Retinal pigment epithelial cell (primary cell): Measurements from ENCODE around the gene OLFML2A.
"Not testable (repeated sequence)": the region's sequence is repeated elsewhere in the genome, so short reads cannot be mapped to it uniquely, and the experiment has no call there.

Experiments used
- DNase-seq: peaks from one replicate; pipeline ENCODE4 v3.0.0-alpha.2; 2010; ENCODE audit warnings: low read depth
- H3K4me3 ChIP-seq: 2 replicates; pipeline ENCODE4 v1.5.1; 2011; ENCODE audit warnings: mild to moderate bottlenecking, low read length, control low read depth, moderate library complexity
- CTCF ChIP-seq: conservative IDR thresholded peaks from 2 replicates; pipeline ENCODE4 v1.5.1; 2011; ENCODE audit warnings: low read depth, low read length, control low read depth, inconsistent platforms

OLFML2A gene

DNA sequence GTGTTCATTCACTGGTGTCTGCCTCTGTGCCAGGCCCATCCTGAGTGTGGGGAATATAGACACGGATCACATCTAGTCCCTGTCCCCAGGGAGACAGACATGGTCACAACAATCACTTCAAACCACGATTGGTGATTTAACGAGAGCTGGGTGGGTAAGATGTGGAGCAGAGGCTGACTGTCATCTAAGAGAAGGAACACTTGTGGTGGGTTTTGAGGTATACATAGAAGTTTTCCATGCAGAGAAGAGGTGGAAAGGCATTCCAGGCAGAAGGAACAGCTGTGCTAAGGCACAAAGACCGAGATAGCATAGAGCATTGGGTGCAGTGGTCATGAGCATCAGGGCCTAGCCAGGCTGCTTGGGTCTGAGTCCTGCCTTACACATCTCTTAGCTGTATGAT lies 53.7 kb downstream of the OLFML2A start:
- no peak for TF ChIP-seq CTCF
- H3K4me3 ChIP-seq = no peak overlapping the region
- DNase-seq = no peak

DNA sequence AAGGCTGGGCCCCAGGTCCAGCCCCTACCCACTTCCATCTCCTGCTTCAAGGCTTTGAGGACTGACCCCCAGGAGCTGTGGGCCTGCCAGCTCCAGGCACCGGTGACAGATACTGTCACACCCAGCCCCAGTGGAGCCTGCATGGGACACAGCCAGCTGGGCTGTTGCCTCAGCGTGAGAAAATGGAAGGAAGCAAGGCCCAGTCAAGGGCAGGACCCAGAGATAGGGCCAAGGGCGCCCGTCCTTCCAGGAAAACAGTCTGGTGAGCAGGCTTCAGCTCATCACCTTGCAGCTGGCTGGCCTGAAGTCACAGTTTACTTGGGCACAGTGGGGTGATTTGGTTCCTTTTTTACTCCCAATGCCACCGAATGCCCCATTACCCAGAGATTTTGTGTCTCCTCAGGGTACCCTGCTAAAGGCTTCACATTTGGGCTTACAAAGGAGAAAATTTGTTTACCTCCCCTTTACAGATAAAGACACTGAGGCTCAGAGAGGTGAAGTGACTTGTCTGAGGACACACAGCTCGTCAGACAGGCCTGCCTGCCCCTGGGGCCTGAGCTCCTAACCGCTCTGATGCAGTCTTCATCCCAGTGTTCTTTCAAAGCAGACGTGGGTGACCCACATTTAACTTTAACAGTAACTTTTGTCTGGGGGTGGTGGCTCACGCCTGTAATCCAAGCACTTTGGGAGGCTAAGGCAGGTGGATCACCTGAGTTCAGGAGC lies 54.9 kb downstream of the OLFML2A start:
- H3K4me3 ChIP-seq = no peak overlapping the region
- DNase-seq = no peak
- no peak for TF ChIP-seq CTCF

GRCh38 chr9:124834591-124834990 lies 57.7 kb downstream of the OLFML2A start:
- no peak overlapping the region for H3K4me3 ChIP-seq
- no peak for TF ChIP-seq CTCF
- DNase-seq = peak; percentile 58

GRCh38 chr9:124835026-124835557 lies 58.2 kb downstream of the OLFML2A start:
- DNase-seq = peak; percentile 71
- no peak overlapping the region for H3K4me3 ChIP-seq
- TF ChIP-seq CTCF = no peak

- not testable (repeated sequence) for H3K4me3 ChIP-seq
Measured at GRCh38 chr9:124838132-124838531, 61.2 kb downstream of the OLFML2A start.

DNA sequence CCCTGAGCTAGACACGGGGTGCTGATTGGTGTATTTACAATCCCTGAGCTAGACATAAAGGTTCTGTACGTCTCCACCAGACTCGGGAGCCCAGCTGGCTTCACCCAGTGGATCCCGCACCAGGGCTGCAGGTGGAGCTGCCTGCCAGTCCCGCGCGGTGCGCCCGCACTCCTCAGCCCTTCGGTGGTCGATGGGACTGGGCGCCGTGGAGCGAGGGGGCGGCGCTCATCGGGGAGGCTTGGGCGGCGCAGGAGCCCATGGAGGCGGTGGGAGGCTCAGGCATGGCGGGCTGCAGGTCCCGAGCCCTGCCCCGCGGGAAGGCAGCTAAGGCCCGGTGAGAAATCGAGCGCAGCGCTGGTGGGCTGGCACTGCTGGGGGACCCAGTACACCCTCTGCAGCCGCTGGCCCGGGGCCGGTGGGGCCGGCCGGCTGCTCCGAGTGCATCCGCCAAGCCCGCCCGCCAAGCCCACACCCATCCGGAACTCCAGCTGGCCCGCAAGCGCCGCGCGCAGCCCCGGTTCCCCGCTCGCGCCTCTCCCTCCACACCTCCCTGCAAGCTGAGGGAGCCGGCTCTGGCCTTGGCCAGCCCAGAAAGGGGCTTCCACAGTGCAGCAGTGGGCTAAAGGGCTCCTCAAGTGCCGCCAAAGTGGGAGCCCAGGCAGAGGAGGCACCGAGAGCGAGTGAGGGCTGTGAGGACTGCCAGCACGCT lies 61.8 kb downstream of the OLFML2A start:
- not testable (repeated sequence) for DNase-seq, H3K4me3 ChIP-seq

More at GRCh38 chr9:124838132-124838531, 61.2 kb downstream of the OLFML2A start:
- DNase-seq = not testable (repeated sequence)

DNA sequence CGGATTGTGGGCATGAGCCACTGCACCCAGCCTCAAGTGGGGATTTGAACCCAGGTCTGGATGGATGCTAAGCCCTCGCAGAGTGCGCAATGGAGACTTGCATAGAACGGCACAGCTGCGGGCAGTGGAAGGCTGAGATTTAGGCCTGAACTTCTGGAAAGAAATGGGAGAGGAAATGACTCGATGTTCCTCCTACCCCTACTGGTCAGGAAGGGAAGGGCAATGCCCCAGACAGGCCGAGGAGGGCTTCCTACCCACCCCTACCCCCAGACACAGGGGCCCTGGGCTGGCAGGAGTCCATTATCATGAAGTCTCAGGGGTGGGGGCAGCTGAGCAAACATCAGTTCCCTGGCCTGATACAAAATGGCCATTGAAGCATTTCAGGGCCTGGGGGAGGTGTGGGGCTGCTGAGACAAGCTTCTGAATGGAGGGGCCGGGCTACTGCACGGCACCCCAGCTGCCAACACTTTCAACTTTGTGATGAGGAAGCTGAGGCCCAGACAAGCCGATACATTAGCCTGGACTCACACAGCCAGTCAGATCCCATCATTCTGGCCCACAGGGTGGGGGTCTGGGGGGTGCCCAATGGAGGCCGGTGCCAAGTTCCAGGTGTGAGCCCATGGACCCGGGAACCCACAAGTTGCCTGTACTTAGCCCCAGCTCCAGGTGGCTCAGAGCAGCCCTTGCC lies 62.8 kb downstream of the OLFML2A start:
- H3K4me3 ChIP-seq = no peak overlapping the region
- no peak for DNase-seq
- TF ChIP-seq CTCF = peak; percentile 68
